ENCODE results near the gene NOD1.

- TF ChIP-seq JUN (IDR thresholded peaks at IDR 0.05; ENCODE audit: low read depth, low read length) (no peak), RXRA (IDR thresholded peaks at IDR 0.05; ENCODE audit: insufficient read depth, low read depth, low read length) (no peak), TBP (IDR thresholded peaks at IDR 0.05; ENCODE audit: low read depth, low read length) (no peak), CTCF (IDR thresholded peaks at IDR 0.05; ENCODE audit: control extremely low read depth in 1 of 3, insufficient read depth in 1 of 3, low read depth in 1 of 3, low read length in 3 of 3) (no peak), YY1 (IDR thresholded peaks at IDR 0.05; ENCODE audit: low read depth, low read length) (no peak), RBBP5 (IDR thresholded peaks at IDR 0.05; ENCODE audit: borderline replicate concordance, low read depth, low read length) (no peak), BACH1 (IDR thresholded peaks at IDR 0.05; ENCODE audit: low read length) (no peak), NRF1 (IDR thresholded peaks at IDR 0.05; ENCODE audit: low read depth, low read length) (no peak), EZH2 (IDR thresholded peaks at IDR 0.05; ENCODE audit: low read depth, low read length, severe bottlenecking) (no peak), SIN3A (conservative IDR thresholded peaks at IDR 0.05 in 1 of 2, IDR thresholded peaks at IDR 0.05 in 1 of 2; ENCODE audit: low read depth in 1 of 2, low read length in 2 of 2) (no peak), RAD21 (IDR thresholded peaks at IDR 0.05 in 1 of 2, conservative IDR thresholded peaks at IDR 0.05 in 1 of 2; ENCODE audit: low read depth in 2 of 2, low read length in 2 of 2) (no peak), CEBPB (IDR thresholded peaks at IDR 0.05; ENCODE audit: low read depth, low read length) (no peak), POLR2AphosphoS5 (IDR thresholded peaks at IDR 0.05; ENCODE audit: low read depth, low read length) (no peak)
These were observed 4.7 kb downstream of the NOD1 start for GRCh38 chr7:30473903-30474302.

Measured in H1 (cell line).